ENCODE results near the gene TMEM132C.

Gene TMEM132C

GRCh38 chr12:128510511-128510910, 243.5 kb downstream of the TMEM132C start:
- no peak for DNase-seq

- DNase-seq, result no peak
These were observed 246.4 kb downstream of the TMEM132C start for GRCh38 chr12:128513331-128513730.

GRCh38 chr12:128513831-128514230, 246.9 kb downstream of the TMEM132C start:
- DNase-seq, result no peak

GRCh38 chr12:128518644-128519043, 251.7 kb downstream of the TMEM132C start:
- no peak for DNase-seq

GRCh38 chr12:128519426-128519825, 252.5 kb downstream of the TMEM132C start:
- DNase-seq, result no peak

GRCh38 chr12:128521981-128522380, 255.0 kb downstream of the TMEM132C start:
- no peak for DNase-seq

- no peak for DNase-seq
These were observed 257.5 kb downstream of the TMEM132C start for GRCh38 chr12:128524439-128524838.

- DNase-seq, result no peak
These were observed 264.2 kb downstream of the TMEM132C start for GRCh38 chr12:128531170-128531569.

GRCh38 chr12:128534906-128535305, 267.9 kb downstream of the TMEM132C start:
- no peak for DNase-seq

- DNase-seq, result no peak
These were observed 269.8 kb downstream of the TMEM132C start for GRCh38 chr12:128536810-128537209.

GRCh38 chr12:128537668-128538067, 270.7 kb downstream of the TMEM132C start:
- DNase-seq, result no peak

GRCh38 chr12:128542844-128543243, 275.9 kb downstream of the TMEM132C start:
- no peak for DNase-seq

GRCh38 chr12:128543460-128543859, 276.5 kb downstream of the TMEM132C start:
- no peak for DNase-seq

- no peak for DNase-seq
These were observed 277.0 kb downstream of the TMEM132C start for GRCh38 chr12:128543971-128544370.

- no peak for DNase-seq
These were observed 282.0 kb downstream of the TMEM132C start for GRCh38 chr12:128548949-128549348.

GRCh38 chr12:128549601-128550218, 282.7 kb downstream of the TMEM132C start:
- no peak for DNase-seq

GRCh38 chr12:128551266-128551665, 284.3 kb downstream of the TMEM132C start:
- DNase-seq, result no peak

GRCh38 chr12:128554546-128555304, 287.8 kb downstream of the TMEM132C start:
- DNase-seq, result no peak

GRCh38 chr12:128557231-128557630, 290.3 kb downstream of the TMEM132C start:
- no peak for DNase-seq

GRCh38 chr12:128564956-128565355, 298.0 kb downstream of the TMEM132C start:
- DNase-seq, result no peak

GRCh38 chr12:128567730-128568129, 300.8 kb downstream of the TMEM132C start:
- DNase-seq, result no peak

GRCh38 chr12:128570191-128571065, 303.5 kb downstream of the TMEM132C start:
- peak; percentile 23 for DNase-seq

Data from CD4-positive, alpha-beta T cell treated with Interleukin-15 for 1 hour (primary cell).